Duodenal mucosa (tissue), 2 donors: ENCODE data around the gene MPZ.
"Not testable (repeated sequence)": the region's sequence is repeated elsewhere in the genome, so short reads cannot be mapped to it uniquely, and the experiment has no call there.

Experiments used
- H3K27ac ChIP-seq: one replicate; pipeline ENCODE4 v1.7.0; 2013; ENCODE audit warnings: low read depth, low read length
- H3K27me3 ChIP-seq, 2 donors: one replicate each; pipeline ENCODE4 v1.7.0; 2013; ENCODE audit warnings: low read length in 2 of 2, control low read depth in 1 of 2; ENCODE audit not compliant: insufficient read depth in 2 of 2, control insufficient read depth in 1 of 2
- H3K36me3 ChIP-seq, 2 donors: one replicate each; pipeline ENCODE4 v1.7.0; 2013; ENCODE audit warnings: low read length in 2 of 2, control low read depth in 1 of 2; ENCODE audit not compliant: insufficient read depth in 2 of 2, control insufficient read depth in 1 of 2
- H3K4me1 ChIP-seq, 2 donors: one replicate each; pipeline ENCODE4 v1.7.0; 2013; ENCODE audit warnings: low read length in 2 of 2, control low read depth in 1 of 2; ENCODE audit not compliant: insufficient read depth in 2 of 2, control insufficient read depth in 1 of 2
- H3K4me3 ChIP-seq, 2 donors: one replicate each; pipeline ENCODE4 v1.7.0; 2013; ENCODE audit warnings: low read length in 2 of 2, low read depth in 1 of 2
- H3K9ac ChIP-seq, 2 donors: one replicate each; pipeline ENCODE4 v1.7.0; 2013; ENCODE audit warnings: low read length in 2 of 2, low read depth in 1 of 2
- H3K9me3 ChIP-seq, 2 donors: one replicate each; pipeline ENCODE4 v1.7.0; 2013; ENCODE audit warnings: low read length in 2 of 2, control low read depth in 1 of 2; ENCODE audit not compliant: control insufficient read depth in 1 of 2

MPZ gene

GRCh38 chr1:161315841-161316674, 6.3 kb upstream of the MPZ start:
- H3K36me3 ChIP-seq, H3K9me3 ChIP-seq, H3K9ac ChIP-seq, H3K27me3 ChIP-seq, H3K27ac ChIP-seq, H3K4me3 ChIP-seq: not testable (repeated sequence)
- peaks cover 17 to 29% of the 10 kb centered on the region in 2 donors for H3K4me1 ChIP-seq

GRCh38 chr1:161314201-161314981, 4.6 kb upstream of the MPZ start, which contains the start of gene SDHC:
Gene SDHC (plus strand): TSS chr1:161314381. CDS start chr1:161314406, 25 bp downstream.
- Histone ChIP-seq H3K27me3 (no peaks in the 10 kb centered on the region), H3K9ac (peak within 1 kb of the TSS; percentile 99), H3K4me1 (peaks cover 17 to 23% of the 10 kb centered on the region in 2 donors), H3K27ac (peak within 1 kb of the TSS; percentile 78), H3K9me3 (no peaks in the 10 kb centered on the region), H3K36me3 (no peaks in the 10 kb centered on the region), H3K4me3 (peak within 1 kb of the TSS; percentile 89 to 92)

- Histone ChIP-seq H3K36me3 (no peaks in the 10 kb centered on the region), H3K9ac (peak overlapping the region; percentile 99), H3K27ac (peak overlapping the region; percentile 78), H3K9me3 (no peaks in the 10 kb centered on the region), H3K4me3 (peak overlapping the region; percentile 89 to 92), H3K27me3 (no peaks in the 10 kb centered on the region), H3K4me1 (peaks cover 17 to 21% of the 10 kb centered on the region in 2 donors)
These were observed 3.9 kb upstream of the MPZ start for GRCh38 chr1:161313554-161314200.

DNA sequence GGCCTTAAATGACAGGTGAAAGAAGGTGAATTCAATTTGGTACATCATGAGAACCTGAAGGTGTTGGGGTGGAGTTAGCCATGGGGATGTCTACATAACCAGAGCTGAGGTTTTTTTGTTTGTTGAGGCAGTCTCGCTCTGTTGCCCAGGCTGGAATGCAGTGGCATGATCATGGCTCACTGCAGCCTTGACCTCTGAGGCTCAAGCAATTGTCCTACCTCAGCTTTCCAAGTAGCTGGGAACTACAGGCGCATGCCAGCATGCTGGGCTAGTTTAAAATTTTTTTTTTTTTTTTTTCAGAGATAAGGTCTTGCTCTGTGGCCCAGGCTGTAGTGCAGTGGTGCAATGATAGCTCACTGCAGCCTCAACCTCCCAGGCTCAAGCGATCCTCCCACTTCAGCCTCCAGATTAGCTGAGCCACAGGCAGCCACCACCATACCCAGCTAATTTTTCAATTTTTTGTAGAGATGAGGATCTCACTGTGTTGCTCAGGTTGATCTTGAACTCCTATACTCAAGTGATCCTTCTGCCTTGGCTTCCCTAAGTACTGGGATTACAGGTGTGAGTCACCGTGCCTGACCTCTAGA, 1.9 kb upstream of the MPZ start:
- H3K9ac ChIP-seq, result no peak overlapping the region
- H3K9me3 ChIP-seq, result no peaks in the 10 kb centered on the region
- H3K4me1 ChIP-seq, result peaks cover 18 to 19% of the 10 kb centered on the region in 2 donors
- no peaks in the 10 kb centered on the region for H3K27me3 ChIP-seq
- H3K27ac ChIP-seq, result no peak overlapping the region
- H3K4me3 ChIP-seq, result no peak overlapping the region
- H3K36me3 ChIP-seq, result no peaks in the 10 kb centered on the region

- Histone ChIP-seq H3K4me1 (peaks cover 13 to 14% of the 10 kb centered on the region in 2 donors), H3K9ac (no peak overlapping the region), H3K4me3 (no peak overlapping the region), H3K27ac (no peak overlapping the region), H3K36me3 (no peaks in the 10 kb centered on the region), H3K27me3 (no peaks in the 10 kb centered on the region), H3K9me3 (no peaks in the 10 kb centered on the region)
These were observed 1.7 kb downstream of the MPZ start for GRCh38 chr1:161307892-161308638.

DNA sequence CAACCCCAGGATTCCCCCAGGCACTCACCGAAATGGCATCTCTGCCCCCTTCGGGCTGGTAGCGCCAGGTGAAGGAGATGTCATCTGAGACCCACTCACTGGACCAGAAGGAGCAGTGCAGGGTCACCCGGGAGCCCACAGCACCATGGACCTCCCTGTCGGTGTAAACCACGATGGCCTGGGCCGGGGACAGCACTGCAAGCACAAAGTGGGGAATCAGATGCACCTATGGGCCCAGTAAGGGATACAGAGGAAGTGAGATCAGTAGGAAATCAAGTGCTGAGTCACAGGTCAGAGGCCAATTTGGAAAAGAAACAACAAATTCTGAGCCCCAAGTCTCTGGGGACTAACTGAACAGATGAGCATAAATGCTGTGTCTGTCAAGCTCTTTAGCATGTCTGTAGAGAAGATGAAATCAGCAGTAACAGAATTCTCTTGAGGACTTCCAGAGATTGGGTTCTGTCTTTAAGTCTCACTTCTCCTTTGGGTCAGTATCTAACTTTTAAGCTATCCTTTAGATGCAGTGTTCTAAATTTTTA, 2.5 kb downstream of the MPZ start:
- no peaks in the 10 kb centered on the region for H3K36me3 ChIP-seq
- peak overlapping the region; percentile 31 for H3K27ac ChIP-seq
- H3K4me3 ChIP-seq, result no peak overlapping the region
- no peaks in the 10 kb centered on the region for H3K9me3 ChIP-seq
- no peaks in the 10 kb centered on the region for H3K27me3 ChIP-seq
- no peak overlapping the region for H3K9ac ChIP-seq
- H3K4me1 ChIP-seq, result peaks cover 13 to 14% of the 10 kb centered on the region in 2 donors

- Histone ChIP-seq H3K27ac (peak overlapping the region; percentile 36), H3K9me3 (no peaks in the 10 kb centered on the region), H3K36me3 (no peaks in the 10 kb centered on the region), H3K4me3 (peak overlapping the region; percentile 87 to 96), H3K9ac (peak overlapping the region; percentile 80 to 87), H3K27me3 (no peaks in the 10 kb centered on the region), H3K4me1 (peaks cover 13 to 14% of the 10 kb centered on the region in 2 donors)
These were observed 3.8 kb downstream of the MPZ start for GRCh38 chr1:161305867-161306519.

GRCh38 chr1:161304927-161305866, 4.6 kb downstream of the MPZ start:
- Histone ChIP-seq H3K4me3 (peak overlapping the region; percentile 87 to 96), H3K36me3 (no peaks in the 10 kb centered on the region), H3K9me3 (no peaks in the 10 kb centered on the region), H3K27me3 (no peaks in the 10 kb centered on the region), H3K27ac (no peak overlapping the region), H3K9ac (peak overlapping the region; percentile 80 to 87), H3K4me1 (peaks cover 13 to 14% of the 10 kb centered on the region in 2 donors)
